ENCODE data around the gene ELOVL1.
"Not testable (repeated sequence)": the region's sequence is repeated elsewhere in the genome, so short reads cannot be mapped to it uniquely, and the experiment has no call there.

The ELOVL1 gene

GRCh38 chr1:43367904-43368645 is at the start of gene ELOVL1:
Gene ELOVL1, minus strand, starts transcription at chr1:43368011. Its CDS starts 2,402 bp downstream, at chr1:43365609.
- DNase-seq = peak; percentile 88

GRCh38 chr1:43415901-43416300 is 48.1 kb upstream of the ELOVL1 start:
- no peak for DNase-seq

- peak; percentile 67 for DNase-seq
These were observed 46.9 kb upstream of the ELOVL1 start for GRCh38 chr1:43414634-43415223.

GRCh38 chr1:43413426-43413825 is 45.6 kb upstream of the ELOVL1 start:
- DNase-seq = not testable (repeated sequence)

GRCh38 chr1:43410571-43410970 is 42.8 kb upstream of the ELOVL1 start:
- DNase-seq = no peak

GRCh38 chr1:43405876-43406234 is 38.0 kb upstream of the ELOVL1 start:
- no peak for DNase-seq

GRCh38 chr1:43405219-43405875 is 37.5 kb upstream of the ELOVL1 start:
- DNase-seq = no peak

GRCh38 chr1:43404353-43404752 is 36.5 kb upstream of the ELOVL1 start:
- no peak for DNase-seq

- DNase-seq = no peak
These were observed 34.5 kb upstream of the ELOVL1 start for GRCh38 chr1:43402089-43402865.

- DNase-seq = not testable (repeated sequence)
These were observed 32.6 kb upstream of the ELOVL1 start for GRCh38 chr1:43400441-43400840.

GRCh38 chr1:43398227-43398626 is 30.4 kb upstream of the ELOVL1 start:
- no peak for DNase-seq

GRCh38 chr1:43396059-43396458 is 28.2 kb upstream of the ELOVL1 start:
- DNase-seq = no peak

GRCh38 chr1:43395523-43395922 is 27.7 kb upstream of the ELOVL1 start:
- DNase-seq = no peak

- no peak for DNase-seq
These were observed 24.9 kb upstream of the ELOVL1 start for GRCh38 chr1:43392702-43393101.

GRCh38 chr1:43389326-43390313 is 21.8 kb upstream of the ELOVL1 start, which contains the start of the genes MED8 and SZT2:
Gene MED8, minus strand, starts transcription at chr1:43389800. Its CDS starts 36 bp downstream, at chr1:43389764.
Gene SZT2, plus strand, starts transcription at chr1:43389899. Its CDS starts 70 bp downstream, at chr1:43389969.
- peak; percentile 93 for DNase-seq

GRCh38 chr1:43388613-43389012 is 20.8 kb upstream of the ELOVL1 start:
- DNase-seq = no peak

- no peak for DNase-seq
These were observed 20.3 kb upstream of the ELOVL1 start for GRCh38 chr1:43387976-43388599.

GRCh38 chr1:43386676-43387075 is 18.9 kb upstream of the ELOVL1 start:
- DNase-seq = no peak

- no peak for DNase-seq
These were observed 15.6 kb upstream of the ELOVL1 start for GRCh38 chr1:43383449-43383848.

GRCh38 chr1:43382027-43382779 is 14.4 kb upstream of the ELOVL1 start:
- no peak for DNase-seq

- DNase-seq = no peak
These were observed 13.8 kb upstream of the ELOVL1 start for GRCh38 chr1:43381612-43382011.

Data from activated CD8-positive, alpha-beta memory T cell treated with anti-CD3 and anti-CD28 coated beads, Interleukin-2, amount 50 U/mL, for 4 hours (primary cell).